Muscle of arm (tissue), 12 donors: ENCODE data around the gene ABLIM2. TPM values are rescaled to one million over a fixed set of nuclear protein-coding genes. Genes with fewer than 3 reads are reported as not detected.

Source experiments
- DNase-seq: peaks from one replicate; pipeline ENCODE4 v3.0.0-alpha.2; 2013
- polyA plus RNA-seq, 12 donors: library from polyadenylated mRNA; unstranded; fragments of 120-200 nt; gene quantifications; one replicate each; pipeline ENCODE4 v1.2.1, GENCODE V29; 2013; ENCODE audit not compliant: insufficient read length in 12 of 12

Gene ABLIM2
- polyA plus RNA-seq, 12 donors: 3.8 to 23.0 (median 14.9) TPM; not detected in 1

- DNase-seq: no peak
Measured at GRCh38 chr4:8048856-8049676, 109.5 kb downstream of the ABLIM2 start.

- DNase-seq: no peak
Measured at GRCh38 chr4:8047837-8048678, 110.6 kb downstream of the ABLIM2 start.

GRCh38 chr4:8046925-8047541 is 111.6 kb downstream of the ABLIM2 start:
- DNase-seq: no peak

- DNase-seq: no peak
Measured at GRCh38 chr4:8045909-8046308, 112.7 kb downstream of the ABLIM2 start.

- DNase-seq: no peak
Measured at GRCh38 chr4:8044699-8045098, 113.9 kb downstream of the ABLIM2 start.

- DNase-seq: no peak
Measured at GRCh38 chr4:8044244-8044643, 114.4 kb downstream of the ABLIM2 start.

GRCh38 chr4:8043596-8043995 is 115.0 kb downstream of the ABLIM2 start:
- DNase-seq: no peak

GRCh38 chr4:8041868-8042267 is 116.7 kb downstream of the ABLIM2 start:
- no peak for DNase-seq

- no peak for DNase-seq
Measured at GRCh38 chr4:8041172-8041571, 117.4 kb downstream of the ABLIM2 start.

GRCh38 chr4:8040607-8041006 is 118.0 kb downstream of the ABLIM2 start:
- no peak for DNase-seq

GRCh38 chr4:8039853-8040252 is 118.8 kb downstream of the ABLIM2 start:
- no peak for DNase-seq

GRCh38 chr4:8039290-8039689 is 119.3 kb downstream of the ABLIM2 start:
- DNase-seq: no peak

GRCh38 chr4:8038719-8039251 is 119.8 kb downstream of the ABLIM2 start:
- DNase-seq: no peak

- DNase-seq: no peak
Measured at GRCh38 chr4:8038083-8038482, 120.5 kb downstream of the ABLIM2 start.

- DNase-seq: no peak
Measured at GRCh38 chr4:8037150-8037769, 121.4 kb downstream of the ABLIM2 start.

GRCh38 chr4:8035371-8035780 is 123.2 kb downstream of the ABLIM2 start:
- DNase-seq: no peak

GRCh38 chr4:8033829-8034528 is 124.6 kb downstream of the ABLIM2 start:
- DNase-seq: no peak

GRCh38 chr4:8033067-8033755 is 125.4 kb downstream of the ABLIM2 start:
- no peak for DNase-seq

- no peak for DNase-seq
Measured at GRCh38 chr4:8032381-8032780, 126.2 kb downstream of the ABLIM2 start.

GRCh38 chr4:8030121-8030781 is 128.4 kb downstream of the ABLIM2 start:
- DNase-seq: no peak
